HuH-7 (cell line): ENCODE results near the gene SLC8A1.

Source experiments
- DNase-seq: peaks from one replicate; pipeline ENCODE4 v3.0.0; 2011; ENCODE audit warnings: low spot score

Gene SLC8A1

DNA sequence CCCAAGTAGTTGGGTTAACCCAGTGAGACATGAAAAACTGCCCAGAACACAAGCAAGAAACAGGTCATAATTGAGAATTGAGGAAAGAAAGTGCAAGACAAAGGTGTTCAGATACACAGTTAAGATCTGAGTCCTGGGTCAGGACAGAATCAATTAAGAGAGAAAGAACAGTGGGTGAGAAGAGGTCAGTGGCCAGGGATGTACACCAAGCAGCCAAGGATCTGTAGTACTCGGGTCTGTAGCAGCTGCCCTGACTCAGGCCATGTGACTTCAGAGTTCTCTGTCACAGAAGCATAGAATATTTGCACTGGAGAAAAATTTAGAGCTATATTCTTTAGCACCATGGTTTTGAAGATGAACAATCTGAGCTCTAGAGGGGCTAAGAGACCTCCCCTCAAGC, 141.6 kb downstream of the SLC8A1 start:
- no peak for DNase-seq

DNA sequence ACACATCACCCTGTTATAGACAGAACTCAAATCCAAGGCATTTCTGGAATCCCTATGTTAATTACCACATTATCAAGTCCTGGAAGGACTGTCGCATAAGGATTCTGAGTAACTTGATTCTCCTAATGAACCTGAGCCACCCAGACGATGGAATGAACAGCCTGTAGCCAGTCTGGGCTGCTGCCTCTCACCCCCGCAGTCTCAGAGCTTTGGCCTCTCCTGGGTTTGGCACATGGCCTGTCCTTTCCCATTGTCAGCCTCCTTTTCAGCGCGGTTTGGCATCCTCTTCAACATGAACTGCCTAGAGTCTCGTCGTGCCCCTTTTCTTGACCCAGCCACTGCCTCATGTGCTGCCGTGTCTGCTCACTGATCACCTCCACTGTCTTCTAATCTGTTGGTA, 147.6 kb downstream of the SLC8A1 start:
- DNase-seq: no peak

DNA sequence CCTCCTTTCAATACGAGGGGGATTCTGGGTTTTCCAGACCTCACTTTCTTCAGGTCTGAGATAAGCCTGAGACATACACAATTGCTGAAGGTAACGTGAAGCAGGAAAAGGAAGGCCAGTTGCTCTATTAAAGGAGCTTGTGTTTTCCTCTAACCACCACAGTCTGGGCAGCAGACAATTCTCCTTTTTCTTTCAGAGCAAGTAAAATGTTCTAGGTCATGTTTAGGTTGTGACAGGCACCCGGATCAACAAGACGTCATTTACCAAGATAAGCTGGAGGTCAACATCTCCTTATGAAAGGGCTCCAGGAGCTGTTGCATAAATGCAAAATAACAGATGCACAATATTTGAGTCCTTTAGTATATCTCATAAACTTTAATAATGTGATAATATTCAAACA, 148.1 kb downstream of the SLC8A1 start:
- no peak for DNase-seq

DNA sequence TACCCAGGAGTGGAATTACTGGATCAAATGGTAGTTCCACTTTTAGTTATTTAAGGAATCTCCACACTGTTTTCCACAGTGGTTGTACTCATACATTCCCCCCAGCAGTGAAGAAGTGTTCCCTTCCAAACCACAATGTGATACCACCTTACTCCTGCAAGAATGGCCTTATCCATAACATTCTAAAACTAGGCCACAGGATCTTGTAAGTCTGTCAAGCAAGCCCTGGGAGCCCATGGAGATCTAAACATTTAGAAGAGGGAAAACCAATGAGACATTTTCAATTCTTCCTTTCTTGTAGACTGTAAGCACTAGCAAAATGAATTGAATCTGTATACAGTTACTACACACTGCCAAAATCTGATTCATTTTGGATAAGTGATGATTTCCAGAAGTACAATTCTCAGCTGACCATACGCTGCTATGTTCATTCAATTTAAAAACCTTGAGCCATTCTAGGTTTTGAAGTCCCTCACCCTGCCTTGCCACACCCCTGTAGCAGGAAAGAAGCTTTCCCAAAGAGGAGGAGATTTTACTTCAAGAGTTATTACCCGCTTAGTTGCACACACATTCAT, 149.1 kb downstream of the SLC8A1 start:
- no peak for DNase-seq

DNA sequence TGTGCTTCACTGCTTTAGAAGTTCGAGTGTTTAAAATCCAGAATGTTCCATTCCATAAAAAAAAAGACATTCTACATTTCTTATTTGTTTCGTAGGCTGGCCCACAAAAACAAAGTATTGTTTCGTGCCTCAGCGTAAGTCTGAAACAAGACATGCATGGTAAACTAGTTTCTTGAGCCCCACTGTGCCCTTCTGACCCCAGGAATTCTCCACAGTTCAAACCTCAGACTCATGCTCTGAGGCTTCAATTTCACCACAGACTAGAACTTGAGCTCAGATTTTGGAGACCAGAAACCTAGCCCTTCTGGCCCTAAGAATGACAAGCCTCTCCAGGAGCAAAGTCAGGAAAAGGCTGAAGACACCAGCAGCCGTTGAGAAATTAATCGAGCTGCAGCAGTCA, 151.5 kb downstream of the SLC8A1 start:
- DNase-seq: no peak

DNA sequence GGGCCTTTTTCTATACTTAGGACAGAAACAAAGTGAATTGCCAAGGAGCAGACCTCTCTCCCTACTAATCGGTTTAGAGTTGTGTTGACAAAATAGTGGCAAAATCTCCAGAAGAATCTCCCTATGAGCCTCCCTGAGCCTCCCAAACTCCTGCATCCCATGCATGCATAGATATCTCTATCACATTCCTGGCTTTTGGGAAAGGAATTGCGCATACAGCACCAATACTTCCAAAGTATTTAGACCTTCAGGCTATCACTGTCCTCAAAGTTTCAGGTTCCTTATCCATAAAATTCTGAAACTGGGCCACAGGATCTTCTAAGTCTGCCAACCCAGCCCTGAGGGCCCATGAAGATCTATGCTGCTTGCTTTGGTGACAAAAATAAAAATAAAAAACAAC, 152.1 kb downstream of the SLC8A1 start:
- no peak for DNase-seq

DNA sequence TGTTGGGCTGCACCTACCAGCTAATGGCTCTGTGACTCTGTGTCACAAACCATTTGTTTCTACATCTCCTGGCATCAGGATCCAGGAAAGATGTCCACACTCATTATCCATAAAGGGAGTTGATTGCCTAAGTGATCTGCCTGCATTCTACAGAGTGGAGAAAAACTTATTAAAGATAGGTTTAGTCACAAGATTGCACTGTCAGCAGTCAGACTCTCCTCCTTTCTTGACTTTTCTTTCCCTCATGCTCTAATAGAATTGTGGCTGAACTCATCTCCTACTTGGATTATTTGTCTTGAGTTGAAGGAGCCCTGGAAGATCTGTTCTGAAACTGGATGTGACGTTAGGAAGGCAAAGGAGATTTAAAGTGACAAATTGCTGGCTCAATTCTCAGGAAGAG, 152.7 kb downstream of the SLC8A1 start:
- no peak for DNase-seq

DNA sequence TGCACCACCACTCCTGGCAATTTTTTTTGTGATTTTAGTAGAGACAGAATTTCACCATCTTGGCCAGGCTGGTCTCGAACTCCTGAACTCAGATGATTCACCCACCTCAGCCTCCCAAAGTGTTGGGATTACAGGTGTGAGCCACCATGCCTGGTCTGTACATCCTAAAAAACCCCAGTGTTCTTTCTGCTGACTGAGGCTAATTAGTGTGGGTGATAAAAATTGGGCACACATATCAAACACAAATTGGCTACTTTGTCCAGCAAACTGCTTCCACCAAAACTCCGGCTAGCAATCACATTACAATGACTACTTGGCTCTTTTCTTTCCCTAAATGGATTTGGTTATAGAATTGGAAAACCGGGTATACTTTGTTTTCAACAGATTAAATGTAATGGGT, 153.9 kb downstream of the SLC8A1 start:
- DNase-seq: no peak

DNA sequence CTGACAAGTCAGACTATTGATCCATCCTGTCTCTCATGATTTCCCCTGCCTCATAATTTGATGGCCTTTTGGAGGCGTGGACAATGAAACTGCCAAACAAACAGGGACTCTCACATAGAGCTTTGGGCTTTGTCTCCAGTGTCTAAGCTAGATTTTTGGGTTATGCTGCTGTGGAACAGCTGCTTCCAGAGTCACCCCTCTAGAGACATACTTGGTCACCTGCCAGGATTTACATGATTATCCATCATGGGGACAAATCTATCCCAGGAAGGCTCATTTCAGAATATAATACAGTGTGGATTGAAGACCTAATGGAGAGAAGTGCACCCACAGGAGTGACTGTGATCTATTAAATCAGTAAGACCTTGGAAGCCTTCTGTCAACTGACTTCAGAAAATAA, 159.6 kb downstream of the SLC8A1 start:
- DNase-seq: no peak

DNA sequence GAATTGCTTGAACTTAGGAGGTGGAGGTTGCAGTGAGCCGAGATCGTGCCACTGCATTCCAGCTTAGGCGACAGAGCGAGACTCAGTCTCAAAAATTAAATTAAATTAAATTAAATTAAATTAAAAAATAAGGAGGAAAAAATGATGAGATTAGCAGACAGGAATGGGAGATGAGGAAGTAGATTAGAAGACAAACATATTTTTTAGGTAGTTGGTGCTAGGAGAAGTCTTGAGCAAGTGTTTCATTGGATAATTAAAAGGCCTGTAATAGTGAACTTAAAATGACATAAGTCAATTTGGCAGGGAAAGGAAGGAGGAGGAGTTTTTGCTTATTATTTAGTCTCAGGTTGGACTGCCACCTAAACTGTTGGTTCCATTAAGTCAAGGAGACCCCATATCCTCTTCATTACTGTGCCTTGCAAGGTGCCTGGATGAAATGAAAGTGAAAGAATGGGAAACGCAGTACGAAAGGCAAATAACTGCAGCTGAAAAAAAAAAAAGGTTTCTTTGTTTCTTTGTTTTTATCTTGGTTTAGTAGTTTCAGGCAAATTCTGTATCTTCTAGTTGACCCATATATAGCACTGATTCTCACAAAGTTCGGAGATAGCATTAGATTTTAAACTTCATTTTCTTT, 162.0 kb downstream of the SLC8A1 start:
- no peak for DNase-seq

DNA sequence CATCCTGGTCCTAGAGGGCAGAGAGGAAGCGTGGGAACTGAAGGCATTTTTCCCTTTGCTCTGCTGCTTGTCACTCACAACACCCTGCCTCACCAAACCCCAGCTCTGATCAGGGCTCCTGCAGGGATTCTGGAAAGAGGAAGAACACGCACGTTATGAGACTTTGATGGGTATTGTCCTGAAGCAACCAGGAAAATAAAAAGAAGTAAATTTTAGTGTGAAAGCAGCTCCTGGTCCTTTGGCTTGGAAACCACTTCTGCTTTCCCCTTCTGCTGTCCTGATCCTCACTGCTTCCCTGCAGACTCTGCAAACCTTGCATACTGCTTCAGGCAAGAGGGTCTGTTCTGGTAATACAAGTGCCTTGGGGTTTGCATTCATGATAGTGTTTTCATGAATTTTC, 164.1 kb downstream of the SLC8A1 start:
- no peak for DNase-seq

DNA sequence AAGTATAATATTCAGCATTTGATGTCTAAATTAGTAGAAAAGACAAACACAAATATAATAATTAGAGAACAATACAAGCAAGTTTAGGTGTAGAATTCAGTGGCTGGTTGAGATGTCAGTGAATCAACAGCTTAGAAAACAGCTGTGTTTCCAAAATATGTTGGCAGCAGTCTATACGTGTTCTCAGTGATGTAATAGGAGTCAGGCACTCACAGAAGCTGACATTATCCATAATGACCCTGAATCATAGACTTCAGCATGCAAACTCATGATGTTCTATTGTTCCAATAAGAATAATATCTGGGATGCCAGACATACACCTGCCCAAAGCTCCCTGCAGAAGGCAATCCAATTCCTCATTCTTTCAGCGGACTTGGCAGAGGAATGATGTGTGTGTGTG, 164.7 kb downstream of the SLC8A1 start:
- no peak for DNase-seq

DNA sequence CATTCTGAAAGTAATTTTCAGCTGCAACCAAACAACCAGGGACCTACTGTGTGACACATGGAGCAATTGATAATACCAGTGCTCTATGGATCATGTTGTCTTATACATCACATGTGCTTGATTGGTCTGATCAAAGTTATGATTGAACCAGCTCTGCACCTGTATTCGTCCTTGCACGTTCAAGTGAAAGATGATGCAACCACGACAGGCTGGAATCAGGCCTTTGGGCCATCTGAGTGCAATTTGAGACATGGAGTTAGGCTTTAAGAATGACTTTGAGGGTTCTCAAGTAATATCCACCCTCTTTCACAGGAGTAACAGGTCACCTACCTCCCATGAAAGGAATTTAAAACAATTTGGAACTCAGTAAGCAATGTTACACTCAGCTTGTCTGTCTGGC, 165.2 kb downstream of the SLC8A1 start:
- DNase-seq: no peak

DNA sequence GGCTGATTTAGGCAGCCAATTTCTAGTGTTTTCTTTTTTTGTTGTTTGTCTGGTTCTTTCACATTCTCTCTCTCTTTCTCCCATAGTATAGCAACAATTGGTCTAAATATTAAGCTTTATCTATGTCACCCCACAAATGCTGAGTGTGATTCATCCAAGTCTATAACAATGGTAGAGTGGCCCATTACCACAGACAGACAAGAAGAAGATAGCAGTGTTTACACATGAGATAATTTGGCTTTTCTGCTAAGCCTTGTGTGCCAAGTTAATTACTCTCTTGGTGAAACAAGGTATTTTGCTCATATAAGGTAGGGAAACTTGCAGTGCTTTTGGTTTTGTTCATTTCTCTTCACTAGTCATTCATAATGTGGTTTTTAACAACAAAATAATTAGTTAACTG, 166.5 kb downstream of the SLC8A1 start:
- no peak for DNase-seq

DNA sequence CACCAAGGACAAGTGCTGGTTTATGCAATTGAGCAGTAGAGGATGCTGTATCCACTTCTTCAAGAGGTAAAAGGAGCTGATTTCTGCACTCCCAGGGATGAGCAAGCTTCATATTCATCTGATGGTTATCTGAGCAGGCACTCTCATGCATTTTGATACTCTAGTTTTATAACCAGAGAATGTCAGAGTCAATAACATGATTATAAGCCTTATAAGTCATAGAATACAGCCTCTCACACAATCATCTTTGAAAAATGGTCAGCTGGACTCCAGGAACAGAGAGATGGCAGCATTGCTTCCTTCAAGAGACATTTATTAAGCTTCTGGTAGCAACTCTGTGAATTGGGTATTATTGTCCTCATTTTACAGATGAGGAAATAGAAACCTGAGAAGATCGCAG, 167.1 kb downstream of the SLC8A1 start:
- no peak for DNase-seq

DNA sequence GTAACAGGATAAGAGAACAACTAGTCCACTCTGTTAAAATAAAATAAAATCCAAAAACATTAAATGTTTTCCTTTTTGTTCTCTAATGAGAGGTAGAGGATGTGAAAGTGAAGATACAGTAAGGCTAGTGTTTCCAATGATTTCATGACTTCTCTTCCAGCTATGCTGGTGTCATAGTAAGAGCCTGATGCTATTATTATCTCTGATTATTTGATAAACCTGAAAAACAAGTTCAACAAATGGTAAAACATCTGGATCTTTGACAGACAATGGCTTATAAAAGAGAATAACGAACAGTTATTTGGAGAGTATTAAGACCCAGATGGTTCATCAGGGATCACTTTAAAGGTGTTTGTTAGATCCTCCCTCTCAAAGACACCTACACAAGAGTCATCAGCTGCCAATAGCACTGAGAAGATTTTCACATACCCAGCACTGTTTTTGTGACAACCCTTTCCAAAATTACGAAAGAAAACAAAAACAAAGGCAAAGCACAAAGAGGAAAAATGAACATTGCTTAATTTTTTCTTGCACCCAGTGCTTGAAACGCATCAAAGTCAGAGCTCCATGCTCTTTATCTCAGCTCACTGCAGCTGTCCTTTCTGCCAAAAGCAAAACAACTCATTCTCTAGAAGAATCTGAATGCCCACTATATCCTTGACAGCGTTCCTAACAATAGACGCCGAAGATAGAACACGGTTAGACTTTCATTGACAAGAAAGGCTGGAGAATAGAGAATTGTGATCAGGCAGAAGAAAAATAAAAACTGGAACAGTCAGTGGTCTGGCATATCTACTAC, 168.6 kb downstream of the SLC8A1 start:
- DNase-seq: no peak

DNA sequence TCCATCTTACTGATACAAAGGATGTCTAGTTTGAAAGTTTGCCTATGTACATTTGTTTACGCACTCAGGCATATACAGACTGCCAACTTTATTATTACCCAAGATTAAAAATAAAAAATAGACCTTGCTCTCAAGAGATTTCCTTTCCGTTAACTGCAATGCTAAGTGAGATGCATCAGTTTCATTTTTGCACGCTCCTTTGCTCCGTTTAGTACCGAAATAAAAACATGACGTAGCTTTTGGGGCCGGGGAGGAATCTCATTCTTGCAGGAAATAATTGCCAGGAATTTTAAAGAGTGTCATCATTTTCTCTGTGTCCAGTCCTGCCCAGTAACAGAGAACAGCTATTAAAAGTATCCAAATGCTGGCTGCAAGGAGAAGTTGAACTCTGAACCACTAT, 169.5 kb downstream of the SLC8A1 start:
- no peak for DNase-seq

DNA sequence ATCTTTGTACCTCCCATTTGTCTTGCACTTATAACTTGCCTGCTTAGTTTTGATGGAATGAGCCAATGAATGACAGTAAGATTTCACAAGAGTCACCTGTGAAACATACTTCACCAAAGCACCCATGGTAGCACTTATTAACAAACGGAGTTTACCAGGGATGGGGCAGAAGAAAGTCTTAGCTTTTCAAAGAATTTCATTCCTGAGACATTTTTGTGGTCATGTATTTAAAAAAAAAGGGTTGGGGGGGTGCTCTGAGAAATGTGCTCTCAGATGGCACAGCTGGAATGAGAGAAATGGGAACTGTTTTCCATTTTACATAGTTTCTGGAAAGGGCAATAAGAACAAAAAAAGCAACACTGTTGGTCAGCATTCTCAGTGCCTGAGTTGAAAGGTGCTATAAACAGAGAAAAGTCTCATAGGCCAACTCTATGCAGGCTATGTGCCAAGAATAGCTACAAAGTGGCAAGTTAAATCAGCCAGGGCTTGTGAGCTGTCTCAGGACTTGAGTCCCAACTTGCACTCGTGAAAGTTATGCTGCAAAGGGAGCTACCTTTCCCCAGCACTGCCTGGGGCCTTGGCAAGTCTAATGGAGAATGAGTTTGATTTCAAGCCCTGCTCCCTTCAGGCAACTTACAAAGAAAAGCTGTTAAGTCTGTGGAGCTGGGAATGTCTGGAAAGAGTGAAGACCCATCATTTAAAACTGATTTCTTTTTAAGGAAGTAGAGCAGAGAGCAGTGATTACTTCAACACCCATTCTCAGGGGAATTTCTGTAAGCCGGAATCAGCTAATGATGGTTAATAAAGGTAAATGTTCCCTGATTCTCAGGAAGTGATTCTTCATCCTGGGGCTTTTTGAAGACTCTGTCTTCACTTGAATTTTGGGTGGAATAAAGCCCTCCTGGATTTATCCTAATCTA, 170.6 kb downstream of the SLC8A1 start:
- no peak for DNase-seq

DNA sequence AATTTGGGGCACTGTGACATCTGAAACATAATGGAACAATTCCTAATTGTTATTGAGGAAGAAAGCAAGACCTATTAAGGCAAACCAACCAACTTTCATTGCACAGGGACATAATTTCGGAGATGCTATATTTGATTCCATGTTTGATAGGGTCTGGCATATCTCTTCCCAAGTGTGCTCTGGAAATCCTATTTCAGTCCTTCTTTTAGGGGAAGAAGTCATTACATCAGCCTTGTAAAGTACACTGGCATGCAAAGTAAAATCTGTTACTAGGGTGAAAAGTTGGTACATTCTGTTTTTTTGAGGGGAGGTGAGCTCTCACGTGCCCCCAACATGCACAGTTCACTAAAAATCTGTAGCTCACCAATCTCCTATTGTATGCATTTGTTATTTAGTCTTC, 172.4 kb downstream of the SLC8A1 start:
- DNase-seq: no peak

DNA sequence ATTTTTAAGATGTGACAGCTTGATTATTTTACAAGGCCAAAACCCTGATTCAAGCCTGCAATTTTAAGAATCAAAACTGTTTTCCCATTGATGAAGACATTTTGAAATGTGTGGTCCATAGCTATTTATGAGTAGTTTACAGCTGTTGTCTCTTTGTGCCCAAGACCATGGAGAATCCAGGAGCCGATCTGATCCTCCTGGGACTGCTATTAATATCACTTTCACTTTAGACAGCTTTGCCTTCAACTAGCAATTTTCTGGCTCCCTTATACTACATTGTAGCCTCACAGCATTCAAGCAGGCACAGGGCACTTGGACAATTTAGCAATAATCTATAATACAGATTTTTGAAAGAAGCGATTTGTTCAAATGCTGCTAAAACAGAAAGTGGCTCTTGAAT, 172.9 kb downstream of the SLC8A1 start:
- no peak for DNase-seq

DNA sequence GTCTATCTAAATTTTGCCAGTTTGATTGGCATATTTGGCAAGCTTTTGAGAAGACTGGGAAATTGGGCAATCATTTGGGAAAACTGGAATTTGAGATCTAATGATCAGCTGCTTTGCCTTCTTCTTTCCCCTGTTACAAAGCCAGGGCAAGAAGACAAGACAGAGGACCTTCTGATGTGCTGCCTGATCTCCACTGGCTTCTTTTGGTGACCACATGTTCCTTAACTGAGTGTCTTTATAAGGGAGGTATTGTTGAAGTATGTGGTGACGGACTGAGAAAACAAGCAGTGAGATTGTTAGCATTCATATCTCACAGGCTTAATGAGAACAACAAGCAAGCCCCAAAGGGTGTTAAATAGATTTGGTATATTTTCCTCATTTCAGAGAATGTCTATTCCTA, 175.8 kb downstream of the SLC8A1 start:
- no peak for DNase-seq

DNA sequence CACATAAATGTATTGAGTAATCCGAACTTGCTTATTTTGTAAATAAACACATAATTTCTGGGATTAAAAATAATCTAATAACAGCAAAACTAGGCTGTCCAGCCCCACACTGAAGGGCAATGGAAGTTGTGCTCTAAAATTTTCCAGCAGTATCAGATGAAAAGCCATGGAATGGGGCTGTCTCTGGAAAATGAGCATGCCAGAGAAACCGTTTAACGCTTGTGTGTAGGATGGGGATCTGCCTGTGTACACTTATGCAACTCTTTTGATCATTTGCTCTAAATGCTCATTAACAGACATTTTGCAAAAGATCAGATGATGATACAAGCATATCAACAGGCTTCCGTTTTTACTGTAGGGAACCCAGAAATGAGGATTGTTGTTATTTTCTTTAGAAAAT, 177.6 kb downstream of the SLC8A1 start:
- DNase-seq: no peak

DNA sequence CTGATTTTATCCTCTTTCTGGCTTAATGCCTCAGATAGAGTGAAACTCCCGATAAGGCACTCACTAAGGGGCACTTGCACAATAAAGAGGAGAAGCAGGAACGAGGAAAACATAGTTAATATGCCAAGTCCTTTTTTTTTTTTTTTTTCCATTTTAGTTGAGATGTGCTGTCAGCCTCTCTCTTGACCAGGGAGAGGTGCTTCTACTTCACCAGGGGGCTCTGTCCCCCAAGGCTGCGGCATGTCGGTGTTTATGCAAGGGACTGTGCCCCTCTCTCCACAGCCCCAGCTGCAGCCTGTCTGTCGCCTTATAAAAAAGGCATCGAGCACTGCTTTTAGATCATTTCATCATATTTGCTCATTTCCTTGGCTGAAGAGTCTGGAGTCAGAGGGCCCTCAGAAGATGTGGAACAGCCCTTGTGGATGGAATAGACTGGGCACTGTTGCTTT, 178.1 kb downstream of the SLC8A1 start:
- DNase-seq: no peak
